GM12864 (cell line): ENCODE data around the gene STAB2.

ENCODE experiments used
- DNase-seq: peaks from one replicate; pipeline ENCODE4 v3.0.0-alpha.2; 2011; ENCODE audit warnings: low read depth
- H3K4me3 ChIP-seq: 2 replicates; pipeline ENCODE4 v1.5.1; 2011; ENCODE audit warnings: mild to moderate bottlenecking, low read depth, low read length, control low read depth
- TF ChIP-seq, protein P1 (sequence below): IDR thresholded peaks from 2 replicates; pipeline ENCODE4 v1.5.1; 2011; ENCODE audit warnings: low read depth, mild to moderate bottlenecking, moderate library complexity, low read length, control low read depth, inconsistent platforms; ENCODE audit errors: missing control alignments

The STAB2 gene

DNA sequence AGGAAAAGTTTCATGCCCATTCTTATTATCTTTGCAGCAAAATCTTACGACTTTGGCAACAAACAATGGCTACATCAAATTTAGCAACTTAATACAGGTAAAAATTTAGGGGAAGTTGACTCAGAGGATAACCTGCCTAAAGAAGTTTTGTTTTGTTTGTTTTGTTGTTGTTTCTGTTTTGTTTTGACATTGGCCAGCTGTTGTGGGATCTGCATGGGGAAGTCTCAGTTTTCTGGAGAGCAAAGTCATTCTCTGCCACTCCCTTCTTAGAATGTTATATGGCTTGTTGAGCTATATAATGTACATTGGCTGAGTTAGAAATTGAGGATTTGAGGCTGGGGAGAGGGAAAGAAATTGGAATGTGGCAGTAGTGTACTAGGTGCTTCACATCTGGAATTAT lies 144.5 kb downstream of the STAB2 start:
- TF ChIP-seq, protein P1, sequence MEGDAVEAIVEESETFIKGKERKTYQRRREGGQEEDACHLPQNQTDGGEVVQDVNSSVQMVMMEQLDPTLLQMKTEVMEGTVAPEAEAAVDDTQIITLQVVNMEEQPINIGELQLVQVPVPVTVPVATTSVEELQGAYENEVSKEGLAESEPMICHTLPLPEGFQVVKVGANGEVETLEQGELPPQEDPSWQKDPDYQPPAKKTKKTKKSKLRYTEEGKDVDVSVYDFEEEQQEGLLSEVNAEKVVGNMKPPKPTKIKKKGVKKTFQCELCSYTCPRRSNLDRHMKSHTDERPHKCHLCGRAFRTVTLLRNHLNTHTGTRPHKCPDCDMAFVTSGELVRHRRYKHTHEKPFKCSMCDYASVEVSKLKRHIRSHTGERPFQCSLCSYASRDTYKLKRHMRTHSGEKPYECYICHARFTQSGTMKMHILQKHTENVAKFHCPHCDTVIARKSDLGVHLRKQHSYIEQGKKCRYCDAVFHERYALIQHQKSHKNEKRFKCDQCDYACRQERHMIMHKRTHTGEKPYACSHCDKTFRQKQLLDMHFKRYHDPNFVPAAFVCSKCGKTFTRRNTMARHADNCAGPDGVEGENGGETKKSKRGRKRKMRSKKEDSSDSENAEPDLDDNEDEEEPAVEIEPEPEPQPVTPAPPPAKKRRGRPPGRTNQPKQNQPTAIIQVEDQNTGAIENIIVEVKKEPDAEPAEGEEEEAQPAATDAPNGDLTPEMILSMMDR: no peak
- no peak overlapping the region for H3K4me3 ChIP-seq
- no peak for DNase-seq

DNA sequence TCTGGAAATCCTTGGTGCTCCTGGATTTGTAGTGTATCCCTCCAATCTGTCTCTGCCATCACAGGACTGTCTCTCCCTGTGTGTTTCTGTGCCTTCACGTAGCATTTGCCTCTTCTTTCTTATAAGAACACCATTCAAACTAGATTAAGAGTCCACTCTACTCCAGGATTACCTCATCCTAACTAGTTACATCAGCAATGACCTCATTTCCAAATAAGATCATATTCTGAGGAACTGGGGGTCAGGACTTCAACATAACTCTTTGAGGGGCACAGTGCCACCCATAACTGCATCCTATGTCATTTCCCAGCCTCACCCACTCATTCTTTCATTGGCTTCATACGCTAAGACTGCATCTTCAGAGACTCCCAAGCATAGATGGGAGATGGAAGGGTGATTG lies 147.8 kb downstream of the STAB2 start:
- no peak for DNase-seq
- TF ChIP-seq, protein P1: no peak
- no peak overlapping the region for H3K4me3 ChIP-seq

DNA sequence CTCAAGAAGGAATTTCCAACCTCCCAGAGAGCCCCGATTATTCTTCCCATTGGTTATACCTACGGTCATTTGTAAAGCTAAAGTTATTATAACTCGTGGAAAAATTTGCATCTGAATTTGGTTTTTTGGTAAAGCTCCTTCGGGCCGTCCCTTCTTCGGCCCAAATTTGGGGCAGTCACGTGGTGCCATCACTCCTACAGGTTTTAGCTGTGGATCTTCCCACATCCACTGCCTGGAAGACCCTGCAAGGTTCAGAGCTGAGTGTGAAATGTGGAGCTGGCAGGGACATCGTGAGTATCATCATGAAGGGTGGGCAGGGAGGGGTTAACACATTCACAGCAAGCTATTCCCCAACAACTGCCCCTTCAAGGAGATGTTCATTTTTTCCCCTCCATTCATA lies 148.2 kb downstream of the STAB2 start:
- TF ChIP-seq, protein P1: no peak
- no peak overlapping the region for H3K4me3 ChIP-seq
- DNase-seq: no peak

DNA sequence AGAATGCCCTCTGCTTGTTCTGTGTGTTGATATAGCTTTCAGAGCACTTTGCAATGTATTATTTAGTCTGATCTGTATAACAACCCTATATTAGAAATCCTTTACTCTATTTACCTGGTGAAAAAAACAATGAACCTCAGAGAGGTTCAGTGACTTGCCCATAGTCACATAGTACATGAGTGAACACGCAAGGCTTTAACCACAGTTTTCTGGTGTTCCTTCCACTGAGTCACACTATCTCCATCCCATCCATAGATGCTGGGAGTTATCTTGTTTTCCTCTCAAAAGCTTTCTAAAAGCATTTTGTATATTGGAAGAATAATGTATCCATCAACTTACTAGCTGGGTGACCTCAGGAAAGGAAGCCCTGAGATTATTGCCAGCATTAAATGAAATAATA lies 149.5 kb downstream of the STAB2 start:
- no peak for DNase-seq
- TF ChIP-seq, protein P1: no peak
- no peak overlapping the region for H3K4me3 ChIP-seq

DNA sequence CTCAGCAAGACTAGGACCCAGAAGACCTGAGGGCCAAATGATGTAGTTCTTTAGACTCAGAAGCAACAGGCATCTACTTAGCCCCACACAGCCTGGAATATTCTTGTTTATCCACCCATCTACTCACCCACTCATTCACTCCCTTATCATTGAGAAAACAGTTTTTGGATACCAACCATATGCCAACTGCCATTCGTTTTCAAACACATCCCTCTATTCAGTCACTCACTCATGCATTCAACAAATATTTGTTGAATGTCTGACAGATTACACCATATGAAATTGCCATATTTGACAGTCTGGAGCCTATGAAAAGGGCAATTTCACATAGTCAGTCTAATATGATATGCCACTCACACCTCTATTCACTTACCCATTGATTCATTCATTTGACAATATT lies 150.8 kb downstream of the STAB2 start:
- no peak for DNase-seq
- H3K4me3 ChIP-seq: no peak overlapping the region
- TF ChIP-seq, protein P1: no peak

DNA sequence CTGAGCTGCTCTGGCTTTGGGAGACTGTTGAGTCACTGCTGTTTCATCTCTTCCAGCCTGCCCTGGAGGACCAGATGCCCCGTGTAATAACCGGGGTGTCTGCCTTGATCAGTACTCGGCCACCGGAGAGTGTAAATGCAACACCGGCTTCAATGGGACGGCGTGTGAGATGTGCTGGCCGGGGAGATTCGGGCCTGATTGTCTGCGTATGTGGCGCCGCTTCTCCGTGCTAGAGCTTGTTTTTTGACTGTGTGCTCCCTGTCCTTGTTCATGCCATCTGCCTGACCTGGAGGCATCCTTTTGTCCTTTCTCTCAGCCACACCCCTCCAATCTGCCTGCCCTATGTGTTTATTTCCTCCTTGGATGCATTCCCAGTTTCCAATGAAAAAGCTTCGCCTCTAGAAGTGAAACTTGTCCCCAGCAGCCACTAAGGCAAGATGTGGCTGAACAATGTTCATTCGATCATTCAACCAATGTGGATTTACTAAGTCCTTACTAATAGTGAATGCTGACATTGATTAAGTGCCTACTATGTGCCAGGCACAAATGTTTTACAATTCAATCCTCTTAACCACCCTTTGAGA lies 155.4 kb downstream of the STAB2 start:
- TF ChIP-seq, protein P1: no peak
- DNase-seq: no peak
- H3K4me3 ChIP-seq: no peak overlapping the region

DNA sequence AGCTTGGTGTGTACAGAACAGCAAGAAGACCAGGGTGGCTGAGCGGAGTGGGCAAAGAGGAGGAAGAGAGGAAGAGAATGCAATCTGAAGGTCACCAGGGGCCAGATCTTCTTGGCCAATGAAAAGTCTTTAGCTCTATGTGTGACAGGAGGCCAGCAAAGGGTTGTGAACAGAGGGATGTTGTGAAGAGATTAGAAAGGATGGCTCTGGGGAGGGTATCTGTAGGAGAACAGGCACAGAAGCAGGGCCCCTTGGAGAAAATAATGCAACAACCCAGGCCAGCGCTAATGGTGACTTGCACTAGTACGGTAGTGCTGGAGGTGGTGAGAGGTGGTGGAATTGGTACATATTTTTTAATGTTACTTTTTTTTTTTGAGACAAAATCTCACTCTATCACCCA lies 156.7 kb downstream of the STAB2 start:
- DNase-seq: no peak
- no peak overlapping the region for H3K4me3 ChIP-seq
- TF ChIP-seq, protein P1: no peak
